CD14-positive monocyte (primary cell): ENCODE data around the gene DRP2. TPM values are rescaled to one million over a fixed set of nuclear protein-coding genes. Genes with fewer than 3 reads are reported as not detected.

ENCODE experiments used
- DNase-seq, 3 donors: peaks; one replicate each; pipeline ENCODE4 v3.0.0-alpha.2; 2011 to 2022
- H2AFZ ChIP-seq: 2 replicates; pipeline ENCODE4 v1.6.0; 2012; ENCODE audit warnings: mild to moderate bottlenecking, low read depth, low read length, inconsistent platforms; ENCODE audit not compliant: insufficient read depth, poor library complexity, severe bottlenecking
- H3K27ac ChIP-seq, 2 donors: 1 replicate in 1 of 2; 2 replicates in 1 of 2; pipeline ENCODE4 v1.5.1; 2012 to 2013; ENCODE audit warnings: low read length in 2 of 2, control low read depth in 1 of 2, inconsistent platforms in 1 of 2, low read depth in 1 of 2, mild to moderate bottlenecking in 1 of 2
- H3K27me3 ChIP-seq, 2 donors: one replicate each; pipeline versions ENCODE4 v1.6.0 to v1.6.1; 2011 to 2013; ENCODE audit warnings: low read length in 2 of 2; ENCODE audit not compliant: control insufficient read depth in 2 of 2, insufficient read depth in 2 of 2
- H3K36me3 ChIP-seq, 2 donors: replicated peaks in 1 of 2; 1 replicate in 1 of 2; 2 replicates in 1 of 2; pipeline versions ENCODE4 v1.5.1 to v1.6.1; 2012 to 2013; ENCODE audit warnings: low read length in 2 of 2, control low read depth in 1 of 2, inconsistent platforms in 1 of 2, mild to moderate bottlenecking in 1 of 2; ENCODE audit not compliant: insufficient read depth in 2 of 2, control insufficient read depth in 1 of 2
- H3K4me1 ChIP-seq, 2 donors: 1 replicate in 1 of 2; 2 replicates in 1 of 2; pipeline versions ENCODE4 v1.5.1 to v1.6.1; 2012 to 2013; ENCODE audit warnings: low read length in 2 of 2, control low read depth in 1 of 2, inconsistent platforms in 1 of 2, mild to moderate bottlenecking in 1 of 2, moderate library complexity in 1 of 2; ENCODE audit not compliant: insufficient read depth in 2 of 2, control insufficient read depth in 1 of 2
- H3K4me2 ChIP-seq: replicated peaks from 2 replicates; pipeline ENCODE3; 2012; ENCODE audit warnings: low read length, moderate library complexity, mild to moderate bottlenecking; ENCODE audit not compliant: poor library complexity, severe bottlenecking; ENCODE audit errors: extremely low read depth
- H3K4me3 ChIP-seq, 3 experiments: fragments of 200-600 bp in 1 of 3; sonication (generic) in 1 of 3; replicated peaks in 1 of 3; 1 replicate in 2 of 3; 2 replicates in 1 of 3; pipeline ENCODE4 v1.5.1; 2011 to 2013; ENCODE audit warnings: low read length in 3 of 3, mild to moderate bottlenecking in 3 of 3, control low read depth in 2 of 3, low read depth in 2 of 3, inconsistent platforms in 1 of 3, moderate library complexity in 1 of 3
- H3K79me2 ChIP-seq: 2 replicates; pipeline ENCODE4 v1.6.0; 2012; ENCODE audit warnings: mild to moderate bottlenecking, control low read depth, inconsistent platforms, low read length, moderate library complexity; ENCODE audit not compliant: insufficient read depth
- H3K9ac ChIP-seq: 2 replicates; pipeline ENCODE4 v1.6.0; 2017; ENCODE audit warnings: low read length, mild to moderate bottlenecking; ENCODE audit not compliant: insufficient read depth, poor library complexity, severe bottlenecking
- H3K9me3 ChIP-seq, 2 donors: replicated peaks in 1 of 2; 1 replicate in 1 of 2; 2 replicates in 1 of 2; pipeline versions ENCODE4 v1.5.1 to v1.6.1; 2012 to 2013; ENCODE audit warnings: low read length in 2 of 2, control low read depth in 1 of 2; ENCODE audit not compliant: control insufficient read depth in 1 of 2, insufficient read depth in 1 of 2
- H4K20me1 ChIP-seq: 2 replicates; pipeline ENCODE4 v1.6.0; 2012; ENCODE audit warnings: mild to moderate bottlenecking, low read length, control low read depth, moderate library complexity; ENCODE audit not compliant: insufficient read depth
- H3K27ac Mint-ChIP-seq, 7 donors: one replicate each; pipeline ENCODE4 v1.8.0; 2020; ENCODE audit warnings: mild to moderate bottlenecking in 7 of 7, mixed read lengths in 7 of 7, moderate library complexity in 6 of 7, inconsistent platforms in 2 of 7
- H3K27me3 Mint-ChIP-seq, 3 donors: one replicate each; pipeline ENCODE4 v1.8.0; 2021 to 2022; ENCODE audit warnings: low read depth in 3 of 3, mild to moderate bottlenecking in 3 of 3, mixed read lengths in 3 of 3, moderate library complexity in 3 of 3, inconsistent platforms in 1 of 3
- H3K36me3 Mint-ChIP-seq, 2 donors: one replicate each; pipeline ENCODE4 v1.8.0; 2020; ENCODE audit warnings: mixed read lengths in 2 of 2, inconsistent platforms in 1 of 2, mild to moderate bottlenecking in 1 of 2
- H3K4me1 Mint-ChIP-seq: one replicate; pipeline ENCODE4 v1.8.0; 2020; ENCODE audit warnings: mild to moderate bottlenecking, mixed read lengths
- H3K4me3 Mint-ChIP-seq, 2 donors: one replicate each; pipeline ENCODE4 v1.8.0; 2020; ENCODE audit warnings: mild to moderate bottlenecking in 2 of 2, mixed read lengths in 2 of 2, moderate library complexity in 1 of 2
- H3K9me3 Mint-ChIP-seq, 7 donors: one replicate each; pipeline ENCODE4 v1.8.0; 2020 to 2022; ENCODE audit warnings: mixed read lengths in 7 of 7, mild to moderate bottlenecking in 6 of 7, moderate library complexity in 6 of 7, inconsistent platforms in 2 of 7
- CTCF ChIP-seq: fragments of 200-600 bp; IDR thresholded peaks from one replicate; pipeline ENCODE4 v1.8.0; 2022; ENCODE audit warnings: antibody characterized with exemption, mild to moderate bottlenecking
- whole genome bisulfite sequencing: methylation state at CpG from one replicate; pipeline ENCODE4 v1.1.5; 2013; ENCODE audit warnings: missing lambda C conversion rate; ENCODE audit not compliant: insufficient coverage; 5-methylcytosine and 5-hydroxymethylcytosine counted together
- intact Hi-C, 2 donors: fragments of 100-400 bp; cut with micrococcal nuclease; formaldehyde crosslinking; loops; one replicate each; pipeline versions ENCODE4 v1.15.0 to v1.15.1; 2023
- polyA plus RNA-seq, 3 donors: library from polyadenylated mRNA; depleted of rRNA in 1 of 3; unstranded in 2 of 3; stranded (reverse) in 1 of 3; fragments of 300-500 nt in 2 of 3; fragments of >200 nt in 1 of 3; fragmentation: Illumina TruSeq in 2 of 3; gene quantifications; 1 replicate in 2 of 3; 2 replicates in 1 of 3; pipeline ENCODE4 v1.2.3, GENCODE V29; 2012 to 2021

DRP2 gene
- polyA plus RNA-seq, 3 donors: not detected

- H3K4me1 ChIP-seq: no peaks in the 10 kb centered on the region
- H4K20me1 ChIP-seq: no peaks in the 10 kb centered on the region
- Mint-ChIP-seq H3K9me3 (peaks cover 0 to 3% (median 2%) of the 10 kb centered on the region in 7 donors), H3K27ac (peak overlapping the region in 1 of 7 donors; percentile 16), H3K27me3 (peaks cover 14 to 22% (median 19%) of the 10 kb centered on the region in 3 donors), H3K4me1 (no peaks in the 10 kb centered on the region), H3K4me3 (no peak overlapping the region), H3K36me3 (peaks cover 0 to 2% of the 10 kb centered on the region in 2 donors)
- H3K4me3 ChIP-seq: no peak overlapping the region
- H3K9me3 ChIP-seq: no peaks in the 10 kb centered on the region
- H3K79me2 ChIP-seq: no peaks in the 10 kb centered on the region
- no peaks in the 10 kb centered on the region for H3K36me3 ChIP-seq
- peaks cover 5 to 16% of the 10 kb centered on the region in 2 donors for H3K27me3 ChIP-seq
- H3K4me2 ChIP-seq: no peak overlapping the region
- no peak for TF ChIP-seq CTCF
- H3K9ac ChIP-seq: no peak overlapping the region
- WGBS: 100% methylated on average over 1 of the region's 3 CpGs
- DNase-seq: no peak
- no peak overlapping the region for H3K27ac ChIP-seq
- intact Hi-C loops: no loop called here
- no peak overlapping the region for H2AFZ ChIP-seq
Observed at GRCh38 chrX:101195442-101196173, 24.0 kb upstream of the DRP2 start.

GRCh38 chrX:101203761-101204351 lies 15.7 kb upstream of the DRP2 start:
- Histone ChIP-seq H3K4me1 (no peaks in the 10 kb centered on the region), H4K20me1 (no peaks in the 10 kb centered on the region), H3K27me3 (peaks cover 0 to 3% of the 10 kb centered on the region in 2 donors), H2AFZ (no peak overlapping the region), H3K36me3 (no peaks in the 10 kb centered on the region), H3K9me3 (no peaks in the 10 kb centered on the region), H3K9ac (no peak overlapping the region), H3K4me3 (no peak overlapping the region), H3K4me2 (no peak overlapping the region), H3K27ac (no peak overlapping the region), H3K79me2 (no peaks in the 10 kb centered on the region)
- Mint-ChIP-seq H3K36me3 (no peaks in the 10 kb centered on the region), H3K27me3 (peaks cover 0 to 5% (median 0%) of the 10 kb centered on the region in 3 donors), H3K27ac (no peak overlapping the region), H3K4me1 (no peaks in the 10 kb centered on the region), H3K4me3 (no peak overlapping the region), H3K9me3 (peaks cover 0 to 2% (median 0%) of the 10 kb centered on the region in 7 donors)
- intact Hi-C loops: no loop called here
- DNase-seq: no peak
- no CpG with 5 or more reads among the region's 2 CpGs for WGBS
- no peak for TF ChIP-seq CTCF
